ENCODE data around the gene SPINK8.
"Not testable (repeated sequence)": the region's sequence is repeated elsewhere in the genome, so short reads cannot be mapped to it uniquely, and the experiment has no call there.

Gene SPINK8

GRCh38 chr3:48333346-48334245 lies at the start of gene SPINK8:
Gene SPINK8, minus strand, starts transcription at chr3:48333661. Its CDS starts 5,320 bp downstream, at chr3:48328341.
- DNase-seq (ENCODE audit: low read depth in 2 of 3, low spot score in 1 of 3): not testable (repeated sequence)

DNA sequence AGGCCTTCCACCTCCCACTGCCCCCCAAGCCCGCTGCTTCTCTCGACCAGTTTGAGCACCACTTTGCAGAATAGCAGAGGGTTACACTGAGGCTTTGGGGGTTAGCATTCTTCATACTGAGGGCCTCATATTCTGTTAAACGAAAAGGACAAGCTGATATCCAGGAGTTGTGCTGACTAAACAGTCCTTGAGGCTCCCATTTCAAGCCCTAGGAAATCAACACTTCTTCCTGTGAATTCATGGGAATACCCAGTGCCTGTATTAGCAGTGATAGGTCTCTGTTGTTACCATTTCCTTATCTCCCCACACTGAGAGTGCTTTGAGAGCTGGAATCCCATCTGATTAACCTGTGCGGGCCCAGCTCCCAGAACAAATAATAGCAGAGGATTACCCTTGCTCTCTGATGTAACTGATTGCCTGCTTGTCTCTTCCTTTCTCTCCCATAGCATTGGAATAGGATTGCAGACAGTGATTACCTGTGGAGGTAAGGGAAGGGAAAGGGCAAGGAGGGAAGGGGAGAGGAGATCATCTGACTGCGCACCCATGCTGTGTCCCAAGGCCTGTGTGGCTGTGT lies 39.5 kb upstream of the SPINK8 start:
- DNase-seq (ENCODE audit: low read depth in 2 of 3, low spot score in 1 of 3): no peak

DNA sequence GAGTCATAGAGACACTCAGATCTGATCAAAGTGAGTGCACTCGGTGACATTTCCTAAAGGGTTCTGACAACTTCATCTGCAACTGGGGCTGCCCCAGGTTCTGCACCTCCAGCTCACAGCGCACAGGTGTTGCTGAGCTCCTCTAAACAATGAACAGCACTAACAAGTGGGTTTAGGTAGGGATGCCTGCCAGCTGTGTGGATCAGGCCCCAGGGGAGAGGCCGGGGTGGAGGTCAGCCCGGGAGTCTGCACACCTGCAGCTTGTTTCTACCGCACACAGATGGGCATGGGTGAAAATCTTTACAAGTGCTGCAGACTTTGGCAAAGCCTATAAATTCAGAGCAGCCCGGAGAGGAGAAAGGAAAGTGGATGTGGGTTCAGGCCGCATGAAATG lies 38.9 kb upstream of the SPINK8 start:
- DNase-seq (ENCODE audit: low read depth in 2 of 3, low spot score in 1 of 3): no peak

GRCh38 chr3:48371651-48372376 lies 38.4 kb upstream of the SPINK8 start, which contains the start of gene FBXW12:
Gene FBXW12, plus strand, starts transcription at chr3:48372219. Its CDS starts 549 bp downstream, at chr3:48372768.
- no peak for DNase-seq (ENCODE audit: low read depth in 2 of 3, low spot score in 1 of 3)

DNA sequence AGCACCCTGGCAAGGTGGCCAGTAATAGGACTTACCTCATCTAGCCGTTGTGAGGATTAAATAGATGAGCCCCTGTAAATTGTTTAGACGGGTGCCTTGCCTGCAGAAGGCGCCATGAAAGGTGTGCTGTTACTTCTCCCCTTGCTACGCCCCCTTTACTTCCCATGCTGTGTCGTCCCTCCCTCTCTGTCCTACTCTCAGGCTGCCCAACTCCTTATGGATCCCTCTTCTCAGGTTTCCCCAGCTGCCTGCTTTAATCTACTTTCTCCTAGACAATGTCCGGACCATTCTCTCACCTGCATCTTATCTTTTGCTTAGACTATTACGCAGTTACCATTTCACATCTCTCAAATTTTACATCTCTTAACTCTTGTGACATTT lies 36.9 kb upstream of the SPINK8 start:
- DNase-seq (ENCODE audit: low read depth in 2 of 3, low spot score in 1 of 3): no peak

DNA sequence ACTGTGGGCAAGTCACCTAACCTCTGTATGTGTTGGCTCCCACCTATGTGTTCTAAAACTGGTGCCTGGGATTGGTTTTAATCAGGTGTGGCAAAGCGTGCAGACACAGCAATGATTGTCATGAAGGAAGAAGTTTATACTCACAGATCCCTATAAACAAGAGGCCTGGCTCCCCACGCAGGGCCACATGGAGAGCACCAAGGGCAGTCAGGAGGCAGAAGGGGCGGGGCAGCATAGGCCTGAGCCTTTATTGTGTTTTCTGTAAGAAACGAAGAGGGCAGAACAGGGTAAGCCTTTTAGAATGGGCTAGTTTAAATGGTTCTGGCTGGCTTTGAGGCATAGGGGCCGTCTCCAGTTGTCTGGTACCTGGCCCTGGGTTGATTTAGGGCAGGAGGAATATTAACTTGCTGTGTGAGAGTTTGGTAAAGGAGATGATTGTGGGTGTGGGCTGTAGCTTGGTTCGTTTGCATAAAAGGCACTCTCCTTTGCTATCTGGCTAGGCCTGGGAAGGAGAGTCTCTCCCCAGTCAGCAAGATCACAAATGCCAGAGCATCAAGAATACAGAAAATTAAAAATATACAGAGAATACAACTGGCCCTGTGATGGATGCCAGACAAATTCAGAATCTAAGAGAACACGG lies 36.4 kb upstream of the SPINK8 start:
- DNase-seq (ENCODE audit: low read depth in 2 of 3, low spot score in 1 of 3): no peak

DNA sequence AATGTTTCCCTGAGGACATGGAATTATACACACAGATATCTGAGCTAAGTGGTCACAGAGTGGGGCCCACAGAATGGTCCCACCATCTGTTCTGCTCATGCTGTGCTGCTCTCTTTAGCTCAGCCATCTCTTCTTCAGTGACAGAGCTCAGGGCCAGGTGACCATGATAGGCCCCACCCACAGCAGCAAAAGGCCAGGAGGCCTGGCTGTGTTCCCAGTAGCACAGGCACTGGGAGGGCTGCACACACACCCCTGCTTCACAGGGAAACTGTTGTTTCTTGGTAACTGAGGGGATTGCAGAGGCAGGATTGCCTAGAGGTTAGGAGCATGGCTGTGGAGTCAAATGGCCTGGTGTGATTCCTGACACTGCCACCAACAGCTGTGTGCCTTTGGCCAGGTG lies 33.7 kb upstream of the SPINK8 start:
- DNase-seq (ENCODE audit: low read depth in 2 of 3, low spot score in 1 of 3): no peak

DNA sequence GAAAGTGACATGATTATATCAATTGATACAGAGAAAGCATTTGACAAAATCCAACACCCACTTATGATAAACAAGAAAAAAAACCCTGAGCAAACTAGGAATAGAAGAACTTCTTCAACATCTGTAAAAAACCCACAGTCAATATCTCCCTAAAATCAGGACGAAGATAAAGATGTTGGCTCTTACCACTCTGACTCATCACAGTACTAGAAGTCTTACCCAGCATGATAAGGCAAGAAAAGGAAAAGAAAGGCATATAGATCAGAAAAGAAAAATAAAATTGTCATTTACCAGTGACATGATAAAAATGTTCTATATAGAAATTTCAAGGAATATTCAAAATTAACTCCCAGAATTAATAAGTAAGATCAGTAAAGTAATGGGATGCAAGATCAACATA lies 31.4 kb upstream of the SPINK8 start:
- DNase-seq (ENCODE audit: low read depth in 2 of 3, low spot score in 1 of 3): no peak

DNA sequence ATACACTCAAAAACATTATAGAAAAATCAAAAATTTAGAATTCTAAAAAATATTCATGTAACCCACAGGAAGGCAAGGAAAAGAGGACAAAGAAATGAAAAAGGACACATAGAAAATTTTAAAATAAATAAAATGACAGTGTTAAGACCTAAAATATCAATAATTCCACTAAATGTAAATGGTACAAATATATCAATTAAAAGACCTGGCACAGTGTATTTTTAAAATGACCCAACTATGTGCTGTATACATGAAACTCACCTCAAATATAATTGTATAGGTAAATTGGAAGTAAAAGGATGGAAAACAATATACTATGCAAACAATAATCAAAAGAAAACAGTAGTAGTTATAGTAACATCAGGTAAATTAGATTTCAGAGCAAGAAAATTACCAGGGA lies 28.5 kb upstream of the SPINK8 start:
- no peak for DNase-seq (ENCODE audit: low read depth in 2 of 3, low spot score in 1 of 3)

- no peak for DNase-seq (ENCODE audit: low read depth in 2 of 3, low spot score in 1 of 3)
These were observed 23.0 kb upstream of the SPINK8 start for GRCh38 chr3:48356419-48356818.

- DNase-seq (ENCODE audit: low read depth in 2 of 3, low spot score in 1 of 3): no peak
These were observed 20.5 kb upstream of the SPINK8 start for GRCh38 chr3:48353987-48354386.

DNA sequence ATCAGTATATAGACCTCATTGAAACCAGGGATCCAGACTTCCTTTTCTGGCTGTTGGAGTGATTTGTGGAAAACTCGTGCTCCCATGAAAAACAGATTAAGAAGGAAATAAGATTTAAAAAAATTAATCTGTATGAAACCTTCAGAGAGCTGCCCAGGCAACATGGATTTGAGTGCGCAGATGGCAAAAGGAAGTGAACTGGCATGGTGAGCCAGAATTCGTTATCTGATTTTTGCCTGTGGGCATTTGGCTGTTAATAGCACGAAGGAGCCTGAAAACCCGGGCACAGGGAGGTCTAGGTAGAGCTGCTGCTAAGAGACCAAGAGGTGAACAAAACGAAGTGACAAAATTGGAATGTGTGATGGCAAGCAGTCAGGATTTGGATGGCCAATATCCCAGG lies 19.1 kb upstream of the SPINK8 start:
- DNase-seq (ENCODE audit: low read depth in 2 of 3, low spot score in 1 of 3): no peak

DNA sequence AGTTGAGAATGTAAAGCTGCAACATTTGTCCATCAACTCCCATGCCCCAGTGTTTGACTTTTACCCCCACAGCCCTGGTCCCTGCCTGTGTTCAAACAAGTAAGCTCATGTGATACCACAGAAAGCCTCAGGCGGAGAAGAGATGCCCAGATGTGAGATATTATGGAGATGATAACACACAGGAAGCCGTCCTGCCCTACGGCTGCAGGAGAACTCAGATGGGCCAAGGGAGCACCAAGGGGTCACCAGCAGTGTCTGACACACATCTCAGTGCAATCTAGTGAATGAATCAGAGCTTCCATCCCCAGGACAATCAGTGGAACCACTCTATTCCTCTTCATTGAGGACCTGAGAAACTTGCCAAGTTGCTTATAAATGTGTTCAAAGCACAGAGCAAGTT lies 14.0 kb upstream of the SPINK8 start:
- no peak for DNase-seq (ENCODE audit: low read depth in 2 of 3, low spot score in 1 of 3)

- no peak for DNase-seq (ENCODE audit: low read depth in 2 of 3, low spot score in 1 of 3)
These were observed 12.6 kb upstream of the SPINK8 start for GRCh38 chr3:48345946-48346572.

- no peak for DNase-seq (ENCODE audit: low read depth in 2 of 3, low spot score in 1 of 3)
These were observed 11.5 kb upstream of the SPINK8 start for GRCh38 chr3:48344867-48345507.

DNA sequence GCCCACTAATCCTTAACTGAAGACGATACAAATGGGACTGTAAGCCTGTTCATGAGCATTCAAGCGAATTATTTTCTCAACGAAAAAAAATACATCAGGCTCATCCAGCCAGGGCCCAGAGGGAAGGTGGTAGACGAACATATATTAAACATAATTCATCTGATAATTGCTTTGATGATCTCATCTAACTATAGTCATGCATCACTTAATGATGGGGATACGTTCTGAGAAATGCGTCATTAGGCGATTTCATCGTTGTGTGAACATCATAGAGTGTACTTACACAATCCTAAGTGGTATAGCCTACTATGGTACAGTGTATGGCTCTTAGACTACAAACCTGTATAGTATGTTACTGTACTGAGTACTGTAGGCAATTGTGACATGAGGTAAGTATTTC lies 10.0 kb upstream of the SPINK8 start:
- no peak for DNase-seq (ENCODE audit: low read depth in 2 of 3, low spot score in 1 of 3)

DNA sequence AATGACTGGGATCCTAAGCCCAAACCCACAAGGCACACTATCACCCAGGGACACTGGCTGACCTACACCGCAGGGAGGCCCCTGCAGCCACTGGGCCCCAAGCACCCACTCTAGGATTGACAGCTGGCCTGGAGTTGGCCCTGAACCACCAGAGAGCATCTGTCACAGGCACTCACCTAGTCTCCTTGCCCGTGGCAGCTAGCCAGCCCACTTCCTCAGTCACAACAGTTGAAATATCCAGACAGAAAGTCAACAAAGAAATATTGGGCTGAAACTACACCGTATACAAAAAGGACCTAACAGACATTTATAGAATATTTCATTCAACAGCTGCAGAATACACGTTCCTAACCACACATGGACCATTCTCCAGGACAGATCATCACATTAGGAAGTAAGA lies 5.2 kb upstream of the SPINK8 start:
- no peak for DNase-seq (ENCODE audit: low read depth in 2 of 3, low spot score in 1 of 3)

- not testable (repeated sequence) for DNase-seq (ENCODE audit: low read depth in 2 of 3, low spot score in 1 of 3)
These were observed 4.1 kb upstream of the SPINK8 start for GRCh38 chr3:48337536-48337935.

GRCh38 chr3:48335286-48335685 lies 1.8 kb upstream of the SPINK8 start:
- DNase-seq (ENCODE audit: low read depth in 2 of 3, low spot score in 1 of 3): not testable (repeated sequence)

DNA sequence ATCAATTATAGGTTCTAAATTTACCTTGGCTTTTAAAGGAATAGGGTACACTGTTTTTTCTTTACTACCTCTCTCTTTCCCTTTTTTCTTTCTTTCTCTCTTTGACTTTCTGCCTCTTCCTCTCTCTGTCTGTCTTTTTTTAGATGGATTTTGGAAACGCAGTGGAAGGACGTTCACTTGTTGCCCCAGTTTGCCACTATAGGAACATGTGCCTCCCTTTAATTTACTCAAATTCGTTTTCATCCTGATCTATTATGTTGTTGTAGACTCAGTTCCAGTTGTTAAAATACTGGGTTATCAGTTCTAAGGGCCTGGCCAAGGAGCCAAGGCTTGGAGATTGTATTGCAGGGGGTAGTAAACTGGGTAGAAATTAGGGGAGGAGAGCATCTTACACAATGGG lies 1.1 kb upstream of the SPINK8 start:
- DNase-seq (ENCODE audit: low read depth in 2 of 3, low spot score in 1 of 3): no peak
